Adipocyte (in vitro differentiated cells): ENCODE results near the gene TCF7L2.

Experiments used
- DNase-seq: peaks from one replicate; pipeline ENCODE4 v3.0.0-alpha.2; 2015; ENCODE audit warnings: low read depth
- H3K27me3 ChIP-seq: replicated peaks from 2 replicates; pipeline ENCODE4 v1.7.0; 2013; ENCODE audit warnings: mild to moderate bottlenecking, low read length, moderate library complexity; ENCODE audit not compliant: control insufficient read depth, insufficient read depth
- H3K36me3 ChIP-seq: 2 replicates; pipeline ENCODE4 v1.7.0; 2013; ENCODE audit warnings: low read length, mild to moderate bottlenecking, moderate library complexity; ENCODE audit not compliant: control insufficient read depth, insufficient read depth, severe bottlenecking
- H3K4me1 ChIP-seq: 2 replicates; pipeline ENCODE4 v1.7.0; 2013; ENCODE audit warnings: mild to moderate bottlenecking, low read length, moderate library complexity; ENCODE audit not compliant: control insufficient read depth, insufficient read depth
- H3K4me3 ChIP-seq: 2 replicates; pipeline ENCODE4 v1.7.0; 2013; ENCODE audit warnings: mild to moderate bottlenecking, low read length, moderate library complexity
- H3K9ac ChIP-seq: 2 replicates; pipeline ENCODE4 v1.7.0; 2013; ENCODE audit warnings: mild to moderate bottlenecking, low read length, moderate library complexity
- H3K9me3 ChIP-seq: 2 replicates; pipeline ENCODE4 v1.7.0; 2013; ENCODE audit warnings: mild to moderate bottlenecking, low read length, moderate library complexity; ENCODE audit not compliant: control insufficient read depth

TCF7L2 gene

GRCh38 chr10:112949875-112950507, at the start of gene TCF7L2:
Gene TCF7L2, plus strand, starts transcription at chr10:112950247. Its CDS starts 510 bp downstream, at chr10:112950757.
- peak within 1 kb of the TSS; percentile 96 for H3K4me3 ChIP-seq
- peak within 1 kb of the TSS; percentile 99 for H3K9ac ChIP-seq
- DNase-seq, result peak; percentile 99
- no peaks in the 10 kb centered on the region for H3K27me3 ChIP-seq
- H3K4me1 ChIP-seq, result peaks cover 21% of the 10 kb centered on the region
- H3K36me3 ChIP-seq, result no peaks in the 10 kb centered on the region
- H3K9me3 ChIP-seq, result no peaks in the 10 kb centered on the region

GRCh38 chr10:112902730-112903129, 47.3 kb upstream of the TCF7L2 start:
- Histone ChIP-seq H3K9me3 (no peaks in the 10 kb centered on the region), H3K27me3 (peaks cover 3% of the 10 kb centered on the region), H3K9ac (no peak overlapping the region), H3K4me1 (peaks cover 5% of the 10 kb centered on the region), H3K4me3 (no peak overlapping the region), H3K36me3 (no peaks in the 10 kb centered on the region)
- no peak for DNase-seq

- Histone ChIP-seq H3K4me3 (no peak overlapping the region), H3K9me3 (no peaks in the 10 kb centered on the region), H3K36me3 (no peaks in the 10 kb centered on the region), H3K9ac (no peak overlapping the region), H3K27me3 (peaks cover 3% of the 10 kb centered on the region), H3K4me1 (no peaks in the 10 kb centered on the region)
- DNase-seq, result peak; percentile 5
These were observed 46.0 kb upstream of the TCF7L2 start for GRCh38 chr10:112904000-112904399.

GRCh38 chr10:112906945-112907344, 43.1 kb upstream of the TCF7L2 start:
- H3K36me3 ChIP-seq, result no peaks in the 10 kb centered on the region
- H3K4me3 ChIP-seq, result no peak overlapping the region
- no peaks in the 10 kb centered on the region for H3K4me1 ChIP-seq
- no peaks in the 10 kb centered on the region for H3K9me3 ChIP-seq
- no peak overlapping the region for H3K9ac ChIP-seq
- peaks cover 3% of the 10 kb centered on the region for H3K27me3 ChIP-seq
- no peak for DNase-seq

- no peaks in the 10 kb centered on the region for H3K4me1 ChIP-seq
These were observed 42.2 kb upstream of the TCF7L2 start for GRCh38 chr10:112907893-112908292.

GRCh38 chr10:112911206-112911605, 38.8 kb upstream of the TCF7L2 start:
- H3K9me3 ChIP-seq, result no peaks in the 10 kb centered on the region
- no peaks in the 10 kb centered on the region for H3K36me3 ChIP-seq
- DNase-seq, result no peak
- no peaks in the 10 kb centered on the region for H3K27me3 ChIP-seq
- peaks cover 21% of the 10 kb centered on the region for H3K4me1 ChIP-seq
- H3K9ac ChIP-seq, result no peak overlapping the region
- no peak overlapping the region for H3K4me3 ChIP-seq

More at GRCh38 chr10:112907893-112908292, 42.2 kb upstream of the TCF7L2 start:
- H3K36me3 ChIP-seq, result no peaks in the 10 kb centered on the region
- no peaks in the 10 kb centered on the region for H3K27me3 ChIP-seq
- H3K4me3 ChIP-seq, result no peak overlapping the region
- DNase-seq, result no peak
- H3K9ac ChIP-seq, result no peak overlapping the region
- H3K9me3 ChIP-seq, result no peaks in the 10 kb centered on the region

GRCh38 chr10:112912410-112912928, 37.6 kb upstream of the TCF7L2 start:
- peaks cover 24% of the 10 kb centered on the region for H3K4me1 ChIP-seq
- no peaks in the 10 kb centered on the region for H3K9me3 ChIP-seq
- H3K9ac ChIP-seq, result no peak overlapping the region
- H3K4me3 ChIP-seq, result no peak overlapping the region
- no peaks in the 10 kb centered on the region for H3K27me3 ChIP-seq
- no peak for DNase-seq
- no peaks in the 10 kb centered on the region for H3K36me3 ChIP-seq

- DNase-seq, result no peak
- H3K4me3 ChIP-seq, result no peak overlapping the region
- no peaks in the 10 kb centered on the region for H3K27me3 ChIP-seq
- H3K4me1 ChIP-seq, result peaks cover 24% of the 10 kb centered on the region
- H3K36me3 ChIP-seq, result no peaks in the 10 kb centered on the region
- H3K9me3 ChIP-seq, result no peaks in the 10 kb centered on the region
- H3K9ac ChIP-seq, result no peak overlapping the region
These were observed 36.8 kb upstream of the TCF7L2 start for GRCh38 chr10:112913255-112913654.

GRCh38 chr10:112913661-112914287, 36.3 kb upstream of the TCF7L2 start:
- no peak overlapping the region for H3K4me3 ChIP-seq
- no peaks in the 10 kb centered on the region for H3K36me3 ChIP-seq
- H3K27me3 ChIP-seq, result no peaks in the 10 kb centered on the region
- H3K4me1 ChIP-seq, result peaks cover 24% of the 10 kb centered on the region
- no peaks in the 10 kb centered on the region for H3K9me3 ChIP-seq
- no peak for DNase-seq
- no peak overlapping the region for H3K9ac ChIP-seq

GRCh38 chr10:112914288-112914952, 35.6 kb upstream of the TCF7L2 start:
- H3K4me1 ChIP-seq, result peaks cover 24% of the 10 kb centered on the region
- H3K9me3 ChIP-seq, result no peaks in the 10 kb centered on the region
- no peak overlapping the region for H3K9ac ChIP-seq
- no peak for DNase-seq
- H3K36me3 ChIP-seq, result no peaks in the 10 kb centered on the region
- no peaks in the 10 kb centered on the region for H3K27me3 ChIP-seq
- H3K4me3 ChIP-seq, result no peak overlapping the region
